CD14-positive monocyte (primary cell): ENCODE results near the gene PIGO. TPM values are rescaled to one million over a fixed set of nuclear protein-coding genes. Genes with fewer than 3 reads are reported as not detected.

ENCODE experiments used
- DNase-seq, 3 donors: peaks; one replicate each; pipeline ENCODE4 v3.0.0-alpha.2; 2011 to 2022
- H2AFZ ChIP-seq: 2 replicates; pipeline ENCODE4 v1.6.0; 2012; ENCODE audit warnings: mild to moderate bottlenecking, low read depth, low read length, inconsistent platforms; ENCODE audit not compliant: insufficient read depth, poor library complexity, severe bottlenecking
- H3K27ac ChIP-seq, 2 donors: 1 replicate in 1 of 2; 2 replicates in 1 of 2; pipeline ENCODE4 v1.5.1; 2012 to 2013; ENCODE audit warnings: low read length in 2 of 2, control low read depth in 1 of 2, inconsistent platforms in 1 of 2, low read depth in 1 of 2, mild to moderate bottlenecking in 1 of 2
- H3K27me3 ChIP-seq, 2 donors: one replicate each; pipeline versions ENCODE4 v1.6.0 to v1.6.1; 2011 to 2013; ENCODE audit warnings: low read length in 2 of 2; ENCODE audit not compliant: control insufficient read depth in 2 of 2, insufficient read depth in 2 of 2
- H3K36me3 ChIP-seq, 2 donors: replicated peaks in 1 of 2; 1 replicate in 1 of 2; 2 replicates in 1 of 2; pipeline versions ENCODE4 v1.5.1 to v1.6.1; 2012 to 2013; ENCODE audit warnings: low read length in 2 of 2, control low read depth in 1 of 2, inconsistent platforms in 1 of 2, mild to moderate bottlenecking in 1 of 2; ENCODE audit not compliant: insufficient read depth in 2 of 2, control insufficient read depth in 1 of 2
- H3K4me1 ChIP-seq, 2 donors: 1 replicate in 1 of 2; 2 replicates in 1 of 2; pipeline versions ENCODE4 v1.5.1 to v1.6.1; 2012 to 2013; ENCODE audit warnings: low read length in 2 of 2, control low read depth in 1 of 2, inconsistent platforms in 1 of 2, mild to moderate bottlenecking in 1 of 2, moderate library complexity in 1 of 2; ENCODE audit not compliant: insufficient read depth in 2 of 2, control insufficient read depth in 1 of 2
- H3K4me2 ChIP-seq: replicated peaks from 2 replicates; pipeline ENCODE3; 2012; ENCODE audit warnings: low read length, moderate library complexity, mild to moderate bottlenecking; ENCODE audit not compliant: poor library complexity, severe bottlenecking; ENCODE audit errors: extremely low read depth
- H3K4me3 ChIP-seq, 3 experiments: fragments of 200-600 bp in 1 of 3; sonication (generic) in 1 of 3; replicated peaks in 1 of 3; 1 replicate in 2 of 3; 2 replicates in 1 of 3; pipeline ENCODE4 v1.5.1; 2011 to 2013; ENCODE audit warnings: low read length in 3 of 3, mild to moderate bottlenecking in 3 of 3, control low read depth in 2 of 3, low read depth in 2 of 3, inconsistent platforms in 1 of 3, moderate library complexity in 1 of 3
- H3K79me2 ChIP-seq: 2 replicates; pipeline ENCODE4 v1.6.0; 2012; ENCODE audit warnings: mild to moderate bottlenecking, control low read depth, inconsistent platforms, low read length, moderate library complexity; ENCODE audit not compliant: insufficient read depth
- H3K9ac ChIP-seq: 2 replicates; pipeline ENCODE4 v1.6.0; 2017; ENCODE audit warnings: low read length, mild to moderate bottlenecking; ENCODE audit not compliant: insufficient read depth, poor library complexity, severe bottlenecking
- H3K9me3 ChIP-seq, 2 donors: replicated peaks in 1 of 2; 1 replicate in 1 of 2; 2 replicates in 1 of 2; pipeline versions ENCODE4 v1.5.1 to v1.6.1; 2012 to 2013; ENCODE audit warnings: low read length in 2 of 2, control low read depth in 1 of 2; ENCODE audit not compliant: control insufficient read depth in 1 of 2, insufficient read depth in 1 of 2
- H4K20me1 ChIP-seq: 2 replicates; pipeline ENCODE4 v1.6.0; 2012; ENCODE audit warnings: mild to moderate bottlenecking, low read length, control low read depth, moderate library complexity; ENCODE audit not compliant: insufficient read depth
- H3K27ac Mint-ChIP-seq, 7 donors: one replicate each; pipeline ENCODE4 v1.8.0; 2020; ENCODE audit warnings: mild to moderate bottlenecking in 7 of 7, mixed read lengths in 7 of 7, moderate library complexity in 6 of 7, inconsistent platforms in 2 of 7
- H3K27me3 Mint-ChIP-seq, 3 donors: one replicate each; pipeline ENCODE4 v1.8.0; 2021 to 2022; ENCODE audit warnings: low read depth in 3 of 3, mild to moderate bottlenecking in 3 of 3, mixed read lengths in 3 of 3, moderate library complexity in 3 of 3, inconsistent platforms in 1 of 3
- H3K36me3 Mint-ChIP-seq, 2 donors: one replicate each; pipeline ENCODE4 v1.8.0; 2020; ENCODE audit warnings: mixed read lengths in 2 of 2, inconsistent platforms in 1 of 2, mild to moderate bottlenecking in 1 of 2
- H3K4me1 Mint-ChIP-seq: one replicate; pipeline ENCODE4 v1.8.0; 2020; ENCODE audit warnings: mild to moderate bottlenecking, mixed read lengths
- H3K4me3 Mint-ChIP-seq, 2 donors: one replicate each; pipeline ENCODE4 v1.8.0; 2020; ENCODE audit warnings: mild to moderate bottlenecking in 2 of 2, mixed read lengths in 2 of 2, moderate library complexity in 1 of 2
- H3K9me3 Mint-ChIP-seq, 7 donors: one replicate each; pipeline ENCODE4 v1.8.0; 2020 to 2022; ENCODE audit warnings: mixed read lengths in 7 of 7, mild to moderate bottlenecking in 6 of 7, moderate library complexity in 6 of 7, inconsistent platforms in 2 of 7
- WGBS: methylation state at CpG from one replicate; pipeline ENCODE4 v1.1.5; 2013; ENCODE audit warnings: missing lambda C conversion rate; ENCODE audit not compliant: insufficient coverage; 5-methylcytosine and 5-hydroxymethylcytosine counted together
- intact Hi-C, 2 donors: fragments of 100-400 bp; cut with micrococcal nuclease; formaldehyde crosslinking; loops; one replicate each; pipeline versions ENCODE4 v1.15.0 to v1.15.1; 2023
- polyA plus RNA-seq, 3 donors: library from polyadenylated mRNA; depleted of rRNA in 1 of 3; unstranded in 2 of 3; stranded (reverse) in 1 of 3; fragments of 300-500 nt in 2 of 3; fragments of >200 nt in 1 of 3; fragmentation: Illumina TruSeq in 2 of 3; gene quantifications; 1 replicate in 2 of 3; 2 replicates in 1 of 3; pipeline ENCODE4 v1.2.3, GENCODE V29; 2012 to 2021
- TF ChIP-seq, protein P1 (sequence below): fragments of 200-600 bp; IDR thresholded peaks from one replicate; pipeline ENCODE4 v1.8.0; 2022; ENCODE audit warnings: antibody characterized with exemption, mild to moderate bottlenecking

The PIGO gene
- polyA plus RNA-seq, 3 donors: 15.7 to 19.1 (median 17.3) TPM

DNA sequence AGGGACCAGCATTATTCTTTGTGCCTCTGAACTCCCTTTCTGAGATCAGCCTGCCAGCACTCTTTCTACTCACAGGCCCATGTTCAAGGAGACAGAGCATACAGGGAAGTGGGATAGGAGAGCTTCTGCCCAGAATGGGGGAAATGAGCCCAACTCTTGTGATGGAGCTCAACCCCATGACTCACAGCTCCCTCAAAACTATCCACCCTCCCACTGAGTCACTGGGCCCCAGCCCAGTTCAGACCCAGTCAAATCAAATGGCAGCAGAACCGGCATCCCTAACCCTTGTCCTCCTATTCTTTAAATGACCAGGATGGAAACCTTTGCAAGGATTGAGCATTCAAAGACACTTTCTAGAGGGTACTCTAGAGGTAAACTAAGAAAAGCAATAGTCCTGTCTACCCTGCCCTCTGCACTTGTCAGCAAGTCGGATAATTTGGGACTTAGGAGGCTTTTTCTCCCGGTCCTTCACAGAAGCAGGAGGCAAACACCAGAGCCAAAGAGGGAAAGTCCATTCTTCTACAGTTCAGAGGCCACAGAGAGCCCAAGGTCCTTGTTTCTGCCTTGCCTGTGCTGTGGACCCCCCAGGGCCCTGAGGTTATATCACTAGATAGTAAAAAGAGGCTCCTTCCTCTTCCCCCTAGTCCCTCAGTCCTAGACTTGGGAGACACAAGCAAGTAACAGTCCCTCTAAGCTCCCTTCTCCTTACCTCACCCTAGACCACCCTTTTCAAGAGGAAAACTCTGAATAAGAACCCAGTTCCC is 16.0 kb upstream of the PIGO start:
- Histone ChIP-seq H3K27me3 (no peaks in the 10 kb centered on the region), H3K36me3 (peaks cover 15 to 25% of the 10 kb centered on the region in 2 donors), H4K20me1 (peaks cover 64% of the 10 kb centered on the region), H3K9me3 (no peaks in the 10 kb centered on the region), H3K4me2 (peak overlapping the region; percentile 67), H3K79me2 (peaks cover 74% of the 10 kb centered on the region), H2AFZ (no peak overlapping the region), H3K4me1 (peaks cover 60 to 70% of the 10 kb centered on the region in 2 donors), H3K9ac (peak overlapping the region; percentile 75), H3K27ac (peak overlapping the region; percentile 94 to 95), H3K4me3 (peak overlapping the region; percentile 41 to 77 (median 51))
- peaks cover 0 to 6% (median 0%) of the 10 kb centered on the region in 3 donors for H3K27me3 Mint-ChIP-seq
- peaks cover 0 to 3% (median 0%) of the 10 kb centered on the region in 7 donors for H3K9me3 Mint-ChIP-seq
- TF ChIP-seq, protein P1, sequence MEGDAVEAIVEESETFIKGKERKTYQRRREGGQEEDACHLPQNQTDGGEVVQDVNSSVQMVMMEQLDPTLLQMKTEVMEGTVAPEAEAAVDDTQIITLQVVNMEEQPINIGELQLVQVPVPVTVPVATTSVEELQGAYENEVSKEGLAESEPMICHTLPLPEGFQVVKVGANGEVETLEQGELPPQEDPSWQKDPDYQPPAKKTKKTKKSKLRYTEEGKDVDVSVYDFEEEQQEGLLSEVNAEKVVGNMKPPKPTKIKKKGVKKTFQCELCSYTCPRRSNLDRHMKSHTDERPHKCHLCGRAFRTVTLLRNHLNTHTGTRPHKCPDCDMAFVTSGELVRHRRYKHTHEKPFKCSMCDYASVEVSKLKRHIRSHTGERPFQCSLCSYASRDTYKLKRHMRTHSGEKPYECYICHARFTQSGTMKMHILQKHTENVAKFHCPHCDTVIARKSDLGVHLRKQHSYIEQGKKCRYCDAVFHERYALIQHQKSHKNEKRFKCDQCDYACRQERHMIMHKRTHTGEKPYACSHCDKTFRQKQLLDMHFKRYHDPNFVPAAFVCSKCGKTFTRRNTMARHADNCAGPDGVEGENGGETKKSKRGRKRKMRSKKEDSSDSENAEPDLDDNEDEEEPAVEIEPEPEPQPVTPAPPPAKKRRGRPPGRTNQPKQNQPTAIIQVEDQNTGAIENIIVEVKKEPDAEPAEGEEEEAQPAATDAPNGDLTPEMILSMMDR: no peak
- peaks cover 64% of the 10 kb centered on the region for H3K4me1 Mint-ChIP-seq
- H3K4me3 Mint-ChIP-seq: peak overlapping the region; percentile 86 to 96
- peaks cover 23 to 46% of the 10 kb centered on the region in 2 donors for H3K36me3 Mint-ChIP-seq
- H3K27ac Mint-ChIP-seq: peak overlapping the region; percentile 99 to 100 (median 100)
- WGBS: 100% methylated on average over 2 of the region's 3 CpGs
- peak; percentile 94 to 97 (median 96) for DNase-seq
- intact Hi-C loops: loop anchor here (5.0 to 10.0 kb wide), 6 partner anchors 40 to 620 kb away; partner anchors contain the start of genes CCDC107 (in 1 of the 2), CCL27 (in 1 of the 2), CREB3 (in 1 of the 2) and RMRP (in 1 of the 2)

DNA sequence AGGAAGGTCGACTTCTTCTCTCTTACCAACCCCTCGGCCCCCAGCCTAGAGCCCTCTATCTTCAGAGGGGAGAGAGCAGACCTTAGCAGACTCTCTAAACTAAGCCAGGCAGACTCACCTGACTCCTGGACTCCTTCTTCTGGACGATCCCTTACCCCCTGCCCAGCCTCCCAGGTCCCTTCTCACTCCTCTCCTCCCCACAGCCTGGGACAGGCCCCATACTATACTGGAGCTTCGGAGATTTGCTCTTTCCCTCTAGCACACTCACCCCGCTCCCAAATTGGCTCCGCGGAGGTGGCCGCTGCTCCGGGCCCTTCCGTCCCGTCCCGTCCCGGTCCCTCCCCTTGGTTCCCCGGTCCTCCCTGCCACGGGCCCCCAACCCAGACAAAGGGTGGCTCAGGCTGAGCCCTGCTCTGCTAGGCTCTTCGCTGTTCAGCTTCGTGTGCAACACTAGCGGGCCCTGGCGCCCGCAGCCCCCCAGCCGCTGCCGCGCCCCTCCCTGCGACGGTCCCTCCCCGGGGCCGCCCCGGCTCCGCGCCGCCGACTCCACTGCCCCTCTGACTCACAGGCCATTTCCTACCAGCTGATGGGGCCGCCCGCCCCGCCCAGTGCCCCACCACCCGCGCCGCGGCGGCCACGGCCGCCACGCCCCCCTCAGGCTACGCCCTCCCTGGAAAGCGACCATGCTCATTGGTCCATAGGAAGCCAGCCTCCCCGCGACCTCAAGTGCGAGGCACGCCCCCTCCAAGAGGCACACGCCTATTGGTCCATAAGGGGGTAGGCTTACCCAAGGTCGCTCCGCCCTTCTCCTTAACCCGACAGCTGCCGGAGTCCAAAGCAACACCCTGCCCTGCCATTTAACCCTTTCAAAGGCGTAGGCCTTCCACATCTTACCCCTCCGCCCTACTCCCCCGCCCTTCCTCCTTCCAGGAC is 14.9 kb upstream of the PIGO start:
- Mint-ChIP-seq H3K4me3 (peak overlapping the region; percentile 86 to 96), H3K36me3 (peaks cover 30 to 58% of the 10 kb centered on the region in 2 donors), H3K27ac (peak overlapping the region; percentile 99 to 100 (median 100)), H3K27me3 (peaks cover 0 to 8% (median 0%) of the 10 kb centered on the region in 3 donors), H3K9me3 (peaks cover 0 to 3% (median 0%) of the 10 kb centered on the region in 7 donors), H3K4me1 (peaks cover 52% of the 10 kb centered on the region)
- Histone ChIP-seq H3K36me3 (peaks cover 27 to 36% of the 10 kb centered on the region in 2 donors), H2AFZ (peak overlapping the region; percentile 43), H3K9me3 (no peaks in the 10 kb centered on the region), H3K27me3 (no peaks in the 10 kb centered on the region), H4K20me1 (peaks cover 76% of the 10 kb centered on the region), H3K9ac (peak overlapping the region; percentile 80), H3K79me2 (peaks cover 74% of the 10 kb centered on the region), H3K27ac (peak overlapping the region; percentile 94 to 95), H3K4me3 (peak overlapping the region; percentile 68 to 77 (median 69)), H3K4me2 (peak overlapping the region; percentile 71), H3K4me1 (peaks cover 50 to 58% of the 10 kb centered on the region in 2 donors)
- intact Hi-C loops: loop anchor here (5.0 to 10.0 kb wide), 6 partner anchors 39 to 621 kb away; partner anchors contain the start of genes CCDC107 (in 1 of the 2), CCL27 (in 1 of the 2), CREB3 (in 1 of the 2) and RMRP (in 1 of the 2)
- under 1% methylated on average over 53 of the region's 57 CpGs for WGBS
- peak; percentile 98 to 99 (median 99) for DNase-seq
- TF ChIP-seq, protein P1: no peak
